ENCODE results near the gene FOXJ1.

FOXJ1 gene

GRCh38 chr17:76090517-76091129 lies 50.4 kb downstream of the FOXJ1 start:
- DNase-seq: no peak

- no peak for DNase-seq
Measured at GRCh38 chr17:76089680-76090516, 51.1 kb downstream of the FOXJ1 start.

GRCh38 chr17:76088868-76089576 lies 52.0 kb downstream of the FOXJ1 start:
- DNase-seq: no peak

- no peak for DNase-seq
Measured at GRCh38 chr17:76088041-76088867, 52.8 kb downstream of the FOXJ1 start.

GRCh38 chr17:76087531-76087930 lies 53.5 kb downstream of the FOXJ1 start:
- no peak for DNase-seq

- no peak for DNase-seq
Measured at GRCh38 chr17:76086384-76086783, 54.7 kb downstream of the FOXJ1 start.
